Neuronal stem cell (in vitro differentiated cells): ENCODE measurements around the gene STAM.

Experiments
- DNase-seq: peaks from one replicate; pipeline ENCODE4 v3.0.0-alpha.2; 2013; ENCODE audit warnings: low spot score
- H2AFZ ChIP-seq: one replicate; pipeline ENCODE4 v1.6.1; 2013; ENCODE audit warnings: mild to moderate bottlenecking, low read length, inconsistent platforms
- H2AK5ac ChIP-seq: 2 replicates; pipeline ENCODE4 v1.6.1; 2013; ENCODE audit warnings: low read depth, mild to moderate bottlenecking, inconsistent platforms, low read length, moderate library complexity, mixed read lengths
- H2BK120ac ChIP-seq: 2 replicates; pipeline ENCODE4 v1.6.1; 2013; ENCODE audit warnings: low read depth, mild to moderate bottlenecking, inconsistent platforms, low read length, moderate library complexity, mixed read lengths
- H2BK12ac ChIP-seq: one replicate; pipeline ENCODE4 v1.6.1; 2013; ENCODE audit warnings: low read length, inconsistent platforms
- H2BK15ac ChIP-seq: 2 replicates; pipeline ENCODE4 v1.6.1; 2013; ENCODE audit warnings: mild to moderate bottlenecking, low read length, inconsistent platforms, mixed read lengths
- H2BK5ac ChIP-seq: one replicate; pipeline ENCODE4 v1.6.1; 2013; ENCODE audit warnings: inconsistent platforms, mild to moderate bottlenecking, low read length, moderate library complexity
- H3K14ac ChIP-seq: one replicate; pipeline ENCODE4 v1.6.1; 2013; ENCODE audit warnings: low read length, inconsistent platforms
- H3K18ac ChIP-seq: 2 replicates; pipeline ENCODE4 v1.6.1; 2013; ENCODE audit warnings: low read length, inconsistent platforms
- H3K23ac ChIP-seq: 2 replicates; pipeline ENCODE4 v1.6.1; 2013; ENCODE audit warnings: low read depth, mild to moderate bottlenecking, mixed read lengths, low read length, inconsistent platforms; ENCODE audit not compliant: poor library complexity
- H3K27ac ChIP-seq: replicated peaks from 3 replicates; pipeline ENCODE4 v1.5.1; 2013; ENCODE audit warnings: low read length, inconsistent platforms
- H3K27me3 ChIP-seq, 3 experiments: 2 replicates each; pipeline ENCODE4 v1.6.1; 2013; ENCODE audit warnings: low read length in 3 of 3, mild to moderate bottlenecking in 2 of 3, inconsistent platforms in 1 of 3, low read depth in 1 of 3, mixed read lengths in 1 of 3, moderate library complexity in 1 of 3; ENCODE audit not compliant: control insufficient read depth in 3 of 3, insufficient read depth in 3 of 3
- H3K36me3 ChIP-seq, 2 donors: replicated peaks in 1 of 2; 2 replicates each; pipeline ENCODE4 v1.6.1; 2013; ENCODE audit warnings: low read length in 2 of 2; ENCODE audit not compliant: control insufficient read depth in 2 of 2, insufficient read depth in 2 of 2
- H3K4ac ChIP-seq: 2 replicates; pipeline ENCODE4 v1.6.1; 2013; ENCODE audit warnings: inconsistent platforms, mild to moderate bottlenecking, low read length, moderate library complexity
- H3K4me1 ChIP-seq, 2 donors: 1 replicate in 1 of 2; 2 replicates in 1 of 2; pipeline ENCODE4 v1.6.1; 2013; ENCODE audit warnings: low read length in 2 of 2, low read depth in 1 of 2; ENCODE audit not compliant: control insufficient read depth in 2 of 2, insufficient read depth in 1 of 2
- H3K4me2 ChIP-seq: one replicate; pipeline ENCODE4 v1.6.1; 2013; ENCODE audit warnings: mild to moderate bottlenecking, low read length, inconsistent platforms; ENCODE audit not compliant: insufficient read depth, poor library complexity, severe bottlenecking
- H3K4me3 ChIP-seq, 2 donors: 2 replicates each; pipeline ENCODE4 v1.5.1; 2013; ENCODE audit warnings: low read length in 2 of 2, mild to moderate bottlenecking in 2 of 2, inconsistent platforms in 1 of 2, moderate library complexity in 1 of 2
- H3K79me1 ChIP-seq: one replicate; pipeline ENCODE4 v1.6.1; 2013; ENCODE audit warnings: low read depth, mild to moderate bottlenecking, inconsistent platforms, low read length, moderate library complexity
- H3K9ac ChIP-seq: one replicate; pipeline ENCODE4 v1.6.1; 2013; ENCODE audit warnings: mild to moderate bottlenecking, low read depth, low read length, inconsistent platforms; ENCODE audit not compliant: poor library complexity
- H3K9me3 ChIP-seq, 2 donors: replicated peaks in 1 of 2; 2 replicates each; pipeline versions ENCODE3 to v1.6.1; 2013; ENCODE audit warnings: low read length in 2 of 2, mild to moderate bottlenecking in 2 of 2, inconsistent platforms in 1 of 2, low read depth in 1 of 2, mixed read lengths in 1 of 2, moderate library complexity in 1 of 2; ENCODE audit not compliant: control insufficient read depth in 2 of 2, insufficient read depth in 1 of 2
- H4K8ac ChIP-seq: one replicate; pipeline ENCODE4 v1.6.1; 2013; ENCODE audit warnings: low read depth, mild to moderate bottlenecking, inconsistent platforms, low read length, moderate library complexity
- H4K91ac ChIP-seq: one replicate; pipeline ENCODE4 v1.6.1; 2013; ENCODE audit warnings: low read length, low read depth, mild to moderate bottlenecking, inconsistent platforms; ENCODE audit not compliant: poor library complexity
- WGBS, 2 donors: extraction: QIAGEN DNeasy Blood & Tissue Kit; methylation state at CpG; one replicate each; pipeline ENCODE4 v1.1.7; 2013; ENCODE audit warnings: missing lambda C conversion rate in 2 of 2, mixed read lengths in 1 of 2; ENCODE audit not compliant: insufficient read length in 2 of 2, insufficient replicate concordance in 1 of 2; ENCODE audit errors: extremely low coverage in 2 of 2; 5-methylcytosine and 5-hydroxymethylcytosine counted together

Gene STAM

DNA sequence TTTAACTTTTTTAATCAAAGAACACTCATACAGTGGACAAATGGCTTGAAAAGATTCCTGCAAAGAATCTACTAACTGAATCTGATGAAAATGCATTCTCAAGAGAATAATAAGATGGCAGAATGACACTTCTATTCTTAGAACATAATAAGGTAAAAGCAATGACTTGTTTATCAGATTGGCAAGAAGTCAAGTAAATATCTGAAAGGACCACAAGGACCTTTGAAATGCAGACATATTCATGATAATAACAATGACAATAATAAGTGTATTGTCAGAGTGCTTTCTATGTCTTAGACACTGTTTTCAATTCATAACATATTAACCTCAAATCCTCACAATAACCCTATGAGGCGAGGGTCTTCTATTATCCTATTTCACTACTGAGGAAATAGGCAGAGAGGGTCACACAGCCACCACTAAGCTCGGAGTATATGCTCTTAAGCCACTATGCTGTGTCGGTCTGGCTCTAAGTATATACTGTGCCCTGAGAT lies 37.4 kb upstream of the STAM start:
- Histone ChIP-seq H3K79me1 (no peaks in the 10 kb centered on the region), H3K4me3 (no peak overlapping the region), H2AK5ac (no peak overlapping the region), H4K8ac (no peak overlapping the region), H3K4ac (no peak overlapping the region), H3K9ac (no peak overlapping the region), H3K27ac (no peak overlapping the region), H2BK5ac (no peak overlapping the region), H3K14ac (no peak overlapping the region), H2AFZ (no peak overlapping the region), H3K4me2 (no peak overlapping the region), H3K4me1 (no peaks in the 10 kb centered on the region), H4K91ac (no peak overlapping the region), H3K27me3 (no peaks in the 10 kb centered on the region), H2BK120ac (no peak overlapping the region), H3K23ac (no peak overlapping the region), H3K36me3 (no peaks in the 10 kb centered on the region), H3K18ac (no peak overlapping the region), H3K9me3 (no peaks in the 10 kb centered on the region), H2BK12ac (no peak overlapping the region), H2BK15ac (no peak overlapping the region)
- DNase-seq: no peak
- WGBS, 2 donors: no CpG with 5 or more reads among the region's 3 CpGs

DNA sequence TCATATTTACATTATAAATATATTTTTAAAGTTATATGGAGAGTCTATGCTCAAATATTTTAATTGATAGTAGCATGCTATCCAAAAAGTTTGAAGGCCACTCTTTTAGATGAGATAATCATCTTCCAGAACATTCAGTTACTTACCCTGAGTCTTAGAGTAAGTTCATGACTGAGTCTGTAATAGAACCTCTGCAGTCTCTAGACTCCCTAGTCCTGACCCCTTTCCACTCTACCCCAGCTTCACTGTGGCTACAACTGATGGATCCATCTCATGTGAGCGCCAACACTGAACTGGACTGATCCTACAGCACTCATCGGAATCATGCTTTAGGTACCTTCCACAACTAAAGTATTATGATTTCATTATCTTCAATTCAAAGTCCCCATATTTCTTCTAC lies 36.9 kb upstream of the STAM start:
- Histone ChIP-seq H2AFZ (no peak overlapping the region), H3K9ac (no peak overlapping the region), H3K9me3 (no peaks in the 10 kb centered on the region), H2AK5ac (no peak overlapping the region), H3K27me3 (no peaks in the 10 kb centered on the region), H4K91ac (no peak overlapping the region), H4K8ac (no peak overlapping the region), H3K18ac (no peak overlapping the region), H3K4ac (no peak overlapping the region), H2BK120ac (no peak overlapping the region), H3K4me2 (no peak overlapping the region), H3K14ac (no peak overlapping the region), H2BK12ac (no peak overlapping the region), H3K36me3 (no peaks in the 10 kb centered on the region), H3K79me1 (no peaks in the 10 kb centered on the region), H2BK5ac (no peak overlapping the region), H2BK15ac (no peak overlapping the region), H3K27ac (no peak overlapping the region), H3K4me3 (no peak overlapping the region), H3K4me1 (no peaks in the 10 kb centered on the region), H3K23ac (no peak overlapping the region)
- WGBS, 2 donors: no CpG with 5 or more reads among the region's 2 CpGs
- DNase-seq: no peak

- Histone ChIP-seq H2AFZ (no peak overlapping the region), H3K4me1 (no peaks in the 10 kb centered on the region), H2BK120ac (no peak overlapping the region), H3K18ac (no peak overlapping the region), H4K8ac (no peak overlapping the region), H3K4ac (no peak overlapping the region), H3K4me2 (no peak overlapping the region), H2BK5ac (no peak overlapping the region), H3K9me3 (no peaks in the 10 kb centered on the region), H3K14ac (no peak overlapping the region), H2BK15ac (no peak overlapping the region), H4K91ac (no peak overlapping the region), H2AK5ac (no peak overlapping the region), H3K4me3 (no peak overlapping the region), H3K27ac (no peak overlapping the region), H3K27me3 (no peaks in the 10 kb centered on the region), H3K23ac (no peak overlapping the region), H2BK12ac (no peak overlapping the region), H3K36me3 (no peaks in the 10 kb centered on the region), H3K9ac (no peak overlapping the region), H3K79me1 (no peaks in the 10 kb centered on the region)
- no CpG with 5 or more reads among the region's 9 CpGs for WGBS, 2 donors
- peak; percentile 39 for DNase-seq
Measured at GRCh38 chr10:17607603-17608332, 36.2 kb upstream of the STAM start.

DNA sequence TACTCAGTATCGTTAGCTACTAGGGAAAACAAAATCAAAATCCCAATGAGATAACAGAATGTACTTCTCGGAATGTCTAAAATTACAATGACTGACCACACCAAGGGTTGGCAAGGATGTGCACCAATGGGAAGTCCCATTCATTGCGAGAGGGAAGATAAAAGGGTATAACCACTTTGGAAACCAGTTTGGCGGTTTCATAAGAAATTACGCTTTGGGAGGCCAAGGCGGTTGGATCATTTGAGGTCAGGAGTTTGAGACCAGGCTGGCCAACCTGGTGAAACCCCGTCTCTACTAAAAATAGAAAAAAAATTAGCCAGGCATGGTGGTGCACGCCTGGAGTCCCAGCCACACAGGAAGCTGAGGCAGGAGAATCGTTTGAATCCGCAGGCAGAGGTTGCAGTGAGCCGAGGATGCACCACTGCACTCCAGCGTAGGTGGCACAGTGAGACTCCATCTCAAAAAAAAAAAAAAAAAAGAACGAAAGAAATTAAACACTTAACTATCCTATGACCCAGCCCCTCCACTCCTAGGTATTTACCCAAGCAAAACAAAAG lies 34.4 kb upstream of the STAM start:
- no peaks in the 10 kb centered on the region for H3K79me1 ChIP-seq

More for the DNA sequence above, 34.4 kb upstream of the STAM start:
- Histone ChIP-seq H3K36me3 (no peaks in the 10 kb centered on the region), H2AK5ac (no peak overlapping the region), H4K91ac (no peak overlapping the region), H3K4me3 (no peak overlapping the region), H3K14ac (no peak overlapping the region), H3K23ac (no peak overlapping the region), H3K4ac (no peak overlapping the region), H4K8ac (no peak overlapping the region), H3K18ac (no peak overlapping the region), H3K27ac (no peak overlapping the region), H2BK12ac (no peak overlapping the region), H3K4me2 (no peak overlapping the region), H2BK5ac (no peak overlapping the region), H3K4me1 (no peaks in the 10 kb centered on the region), H2BK15ac (no peak overlapping the region), H3K9me3 (no peaks in the 10 kb centered on the region), H2BK120ac (no peak overlapping the region), H2AFZ (no peak overlapping the region), H3K27me3 (no peaks in the 10 kb centered on the region), H3K9ac (no peak overlapping the region)
- WGBS, 2 donors: no CpG with 5 or more reads among the region's 13 CpGs
- no peak for DNase-seq
